GM19193 (cell line): ENCODE measurements around the gene ADCYAP1R1.

Experiments used
- POLR2A ChIP-seq: IDR thresholded peaks from 4 replicates; pipeline ENCODE4 v1.6.1; 2011; ENCODE audit not compliant: insufficient read depth, insufficient read length; ENCODE audit errors: extremely low read depth

Gene ADCYAP1R1

DNA sequence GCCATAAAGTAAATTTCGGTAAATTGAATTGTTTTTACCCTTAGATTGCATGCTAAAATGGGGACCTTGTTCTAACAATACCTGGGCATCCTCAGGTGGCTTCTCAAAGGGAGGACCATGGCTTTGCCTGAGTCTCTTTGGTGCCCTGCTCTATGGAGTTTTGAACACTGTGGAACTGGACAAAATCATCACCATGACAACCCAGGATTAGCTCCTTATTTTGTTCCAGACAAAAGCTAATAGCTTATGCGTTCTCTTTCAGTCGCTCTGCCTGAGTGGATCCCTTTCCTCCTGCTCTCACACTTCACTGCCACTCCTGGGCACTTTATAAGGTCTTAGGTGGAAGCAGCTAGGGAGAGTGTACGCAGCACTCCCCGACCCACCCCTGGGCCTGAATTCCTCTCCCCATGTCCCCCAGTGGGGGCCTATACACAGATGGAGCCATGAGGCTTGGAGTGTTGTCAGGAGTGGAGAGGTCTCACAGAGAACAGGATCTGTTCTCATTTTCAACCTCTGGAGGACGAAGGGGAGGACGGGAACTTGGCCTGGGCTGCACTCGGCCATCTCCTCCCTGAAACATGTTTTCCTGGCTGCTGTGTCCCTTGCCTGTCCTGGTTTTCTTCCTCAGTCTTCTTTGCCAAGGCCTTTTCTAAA is 19.0 kb downstream of the ADCYAP1R1 start:
- no peak for TF ChIP-seq POLR2A

DNA sequence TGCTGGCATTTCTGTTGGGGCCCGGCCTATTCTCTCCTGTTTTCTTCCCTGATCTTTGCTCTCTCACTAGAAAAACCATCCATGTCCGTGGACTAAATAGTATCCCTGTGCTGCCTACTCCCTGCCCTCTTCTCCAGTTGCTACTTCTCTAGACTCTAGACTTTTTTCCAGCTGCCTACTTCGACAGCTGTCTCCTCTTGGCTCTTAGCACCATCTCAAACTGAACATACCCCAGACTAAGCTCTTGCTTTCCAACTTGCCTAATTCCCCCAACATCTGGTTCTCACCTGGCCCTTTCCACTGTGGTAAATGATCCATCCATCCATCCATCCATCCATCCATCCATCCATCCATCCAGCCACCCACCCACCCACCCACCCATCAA is 19.5 kb downstream of the ADCYAP1R1 start:
- no peak for TF ChIP-seq POLR2A

DNA sequence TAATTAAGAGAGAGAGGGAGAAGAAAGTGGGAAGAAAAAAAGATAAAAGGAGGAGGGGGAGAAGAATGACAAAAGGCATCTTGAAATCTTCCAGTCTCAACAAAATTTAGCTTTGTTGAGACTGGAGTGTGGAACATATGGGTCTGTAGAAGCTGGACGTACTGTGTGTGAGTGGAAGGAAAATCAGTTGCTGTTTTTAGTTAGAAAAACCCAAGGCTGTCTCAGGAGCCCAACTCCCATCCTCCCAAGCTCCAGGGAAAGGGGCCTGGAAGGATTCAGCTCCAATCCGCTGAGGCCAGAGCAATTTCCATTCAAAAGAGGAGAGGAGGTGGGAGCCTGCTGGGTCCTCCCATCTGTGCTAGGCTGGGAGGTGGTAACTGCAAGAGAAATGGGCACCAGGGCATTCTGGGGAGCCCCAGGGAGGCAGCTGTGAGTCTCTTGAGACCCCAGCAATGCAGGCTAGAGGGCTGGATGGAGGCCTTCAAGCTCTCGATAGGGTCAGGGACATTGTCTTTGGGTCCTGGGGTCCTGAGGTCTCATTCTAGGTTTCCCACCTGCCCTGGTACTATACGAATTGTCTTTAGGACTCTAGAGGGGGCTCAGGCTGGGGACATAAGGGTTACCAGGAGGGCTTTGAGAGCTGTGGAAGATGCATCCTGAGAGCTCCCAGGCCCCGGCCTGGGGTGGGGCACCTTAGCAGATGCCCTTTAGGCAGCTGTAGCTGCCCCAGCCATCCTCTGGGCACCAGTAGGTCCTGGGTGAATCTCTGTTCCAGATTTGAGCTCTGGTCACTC is 21.4 kb downstream of the ADCYAP1R1 start:
- no peak for TF ChIP-seq POLR2A

DNA sequence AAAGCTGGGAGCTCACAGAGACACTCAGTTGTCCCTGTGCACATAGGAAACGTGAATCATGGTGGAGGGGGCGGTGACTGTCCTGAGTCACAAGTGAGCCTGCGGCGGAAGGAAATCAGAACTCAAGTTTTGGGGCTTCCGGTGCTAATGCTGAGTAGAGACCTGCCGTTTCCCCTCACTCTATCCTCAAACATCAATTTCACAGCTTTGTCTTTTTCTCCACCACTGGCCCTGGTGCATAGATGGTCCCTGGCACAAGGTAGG is 21.9 kb downstream of the ADCYAP1R1 start:
- no peak for TF ChIP-seq POLR2A

DNA sequence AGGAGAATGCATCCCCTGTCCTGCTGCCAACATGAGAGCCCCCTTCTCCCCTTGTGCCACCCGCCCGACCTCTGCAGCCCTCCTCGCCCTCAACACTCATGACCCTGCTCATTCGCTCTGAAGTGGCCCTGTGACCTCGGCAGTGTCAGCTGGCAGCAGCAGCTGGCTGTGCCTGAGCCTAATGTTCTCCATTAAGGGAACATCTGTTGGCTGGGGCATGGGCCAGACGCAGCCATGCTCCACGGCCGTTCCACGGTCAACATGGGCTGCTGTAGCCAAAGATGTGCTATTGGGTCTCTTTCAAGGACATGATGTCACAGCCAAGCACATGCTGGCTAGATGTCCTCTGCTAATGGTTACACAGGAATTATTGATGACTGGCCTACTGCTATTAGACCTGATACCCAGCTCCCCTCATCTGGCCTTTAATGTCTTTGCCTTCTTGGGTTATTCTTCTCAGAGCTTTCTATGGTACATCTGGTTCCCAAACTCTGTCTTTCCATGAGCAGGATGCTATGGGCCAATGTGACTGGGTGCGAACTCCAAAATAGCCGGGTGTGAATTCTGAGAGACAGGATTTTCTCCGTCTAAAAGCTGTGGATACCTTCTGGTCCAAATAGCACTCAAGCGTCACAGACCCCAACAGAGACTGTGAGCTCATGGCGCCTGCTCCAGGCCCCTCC is 22.4 kb downstream of the ADCYAP1R1 start:
- no peak for TF ChIP-seq POLR2A

DNA sequence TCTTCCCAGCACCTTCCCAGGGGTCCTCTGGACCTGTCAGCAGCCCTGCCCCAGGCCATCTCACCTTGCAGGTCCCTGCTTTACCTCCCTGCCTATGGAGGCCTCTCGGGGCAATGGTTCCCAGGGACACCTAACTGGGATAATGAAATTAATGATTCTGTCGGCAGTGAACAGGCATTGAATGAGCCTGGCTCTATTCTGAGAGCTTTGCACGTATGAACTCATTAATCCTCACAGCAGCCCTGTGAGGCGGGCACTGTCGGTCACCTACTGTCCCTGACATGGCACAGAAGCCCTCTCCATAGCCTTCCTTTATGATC is 22.9 kb downstream of the ADCYAP1R1 start:
- no peak for TF ChIP-seq POLR2A

DNA sequence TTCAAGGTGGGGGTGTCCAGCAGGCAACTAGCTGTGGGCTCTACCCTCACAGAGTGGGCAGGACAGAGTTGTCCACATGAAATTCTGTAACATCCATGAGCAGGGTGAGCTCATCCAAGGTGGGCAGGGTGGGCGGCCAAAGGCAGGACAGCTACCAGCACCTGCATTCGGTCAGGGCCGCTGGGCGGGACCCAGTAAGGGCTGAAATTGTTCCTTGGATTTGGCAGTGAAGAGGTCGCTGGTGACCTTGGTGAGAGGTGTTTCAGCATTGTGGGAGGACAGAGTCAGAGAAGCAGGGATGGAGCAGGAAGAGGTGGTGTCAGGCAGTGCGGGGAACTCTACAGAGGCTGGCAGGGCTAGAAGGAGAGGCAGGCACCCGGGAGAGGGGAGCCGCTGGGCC is 23.9 kb downstream of the ADCYAP1R1 start:
- no peak for TF ChIP-seq POLR2A

DNA sequence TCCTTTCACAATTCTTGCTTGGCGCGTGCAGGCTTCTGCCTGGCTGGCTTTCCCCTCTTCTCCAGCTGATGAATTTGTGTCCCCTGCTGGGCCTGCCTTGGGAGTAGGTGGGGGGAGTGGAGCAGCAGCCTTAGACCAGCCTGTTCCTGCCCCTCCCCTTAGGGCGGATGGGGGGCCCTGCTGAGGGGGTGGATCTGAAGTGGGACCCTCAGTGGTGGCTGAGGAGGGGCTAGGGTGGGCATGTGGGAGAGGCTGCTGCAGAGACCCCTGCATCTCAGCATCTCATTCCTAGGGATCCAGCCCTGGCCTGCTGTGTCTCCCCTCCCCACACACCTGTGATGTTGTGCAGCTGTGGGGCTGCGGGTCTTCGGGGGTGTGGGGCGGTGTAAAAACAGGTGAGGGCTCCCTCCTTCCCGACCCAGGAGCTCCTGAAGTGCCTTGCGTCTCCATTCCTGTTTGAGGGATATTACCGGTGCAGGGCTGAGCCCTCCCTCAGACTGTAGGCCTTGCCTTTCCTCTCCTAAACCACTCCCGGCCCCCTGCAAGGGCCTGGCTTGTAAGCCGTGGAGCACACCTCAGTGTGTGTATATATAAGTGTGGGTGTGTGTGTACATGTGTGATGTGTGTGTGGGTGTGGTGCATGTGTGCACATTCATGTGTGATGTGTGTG is 24.7 kb downstream of the ADCYAP1R1 start:
- no peak for TF ChIP-seq POLR2A

DNA sequence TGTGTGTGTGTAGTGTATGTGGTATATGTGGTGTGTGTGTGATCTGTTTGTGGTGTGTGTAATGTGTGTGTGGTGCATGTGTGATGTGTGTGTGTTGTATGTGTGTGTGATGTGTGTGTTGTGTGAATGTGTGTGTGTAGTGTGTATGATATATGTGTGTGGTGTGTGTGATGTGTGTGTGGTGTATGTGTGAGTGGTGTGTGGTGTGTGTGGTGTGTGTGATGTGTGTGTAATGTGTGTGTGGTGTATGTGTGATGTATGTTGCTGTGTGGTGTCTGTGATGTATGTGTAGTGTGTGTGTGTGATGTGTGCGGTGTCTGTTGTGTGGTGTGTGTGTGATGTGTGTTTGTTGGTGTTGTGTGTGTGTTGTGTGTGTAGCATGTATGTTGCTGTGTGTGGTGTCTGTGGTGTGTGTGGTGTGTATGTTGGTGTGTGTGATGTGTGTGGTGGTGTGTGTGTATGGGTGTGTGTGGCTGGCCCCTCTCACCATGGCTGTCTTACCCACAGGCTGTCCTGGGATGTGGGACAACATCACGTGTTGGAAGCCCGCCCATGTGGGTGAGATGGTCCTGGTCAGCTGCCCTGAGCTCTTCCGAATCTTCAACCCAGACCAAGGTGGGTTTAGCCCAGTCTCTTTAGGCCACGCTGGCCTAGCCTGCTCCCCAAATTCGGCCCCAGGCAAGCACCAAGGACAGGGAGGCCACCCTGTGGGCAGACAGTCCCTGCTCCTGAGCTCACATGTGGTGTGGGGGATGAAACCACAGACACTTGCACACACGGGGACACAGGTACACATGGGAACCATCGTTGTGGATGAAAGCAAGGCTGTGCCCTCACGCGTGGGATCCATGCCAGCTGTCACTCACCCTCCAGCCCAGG is 25.6 kb downstream of the ADCYAP1R1 start:
- TF ChIP-seq POLR2A = no peak

DNA sequence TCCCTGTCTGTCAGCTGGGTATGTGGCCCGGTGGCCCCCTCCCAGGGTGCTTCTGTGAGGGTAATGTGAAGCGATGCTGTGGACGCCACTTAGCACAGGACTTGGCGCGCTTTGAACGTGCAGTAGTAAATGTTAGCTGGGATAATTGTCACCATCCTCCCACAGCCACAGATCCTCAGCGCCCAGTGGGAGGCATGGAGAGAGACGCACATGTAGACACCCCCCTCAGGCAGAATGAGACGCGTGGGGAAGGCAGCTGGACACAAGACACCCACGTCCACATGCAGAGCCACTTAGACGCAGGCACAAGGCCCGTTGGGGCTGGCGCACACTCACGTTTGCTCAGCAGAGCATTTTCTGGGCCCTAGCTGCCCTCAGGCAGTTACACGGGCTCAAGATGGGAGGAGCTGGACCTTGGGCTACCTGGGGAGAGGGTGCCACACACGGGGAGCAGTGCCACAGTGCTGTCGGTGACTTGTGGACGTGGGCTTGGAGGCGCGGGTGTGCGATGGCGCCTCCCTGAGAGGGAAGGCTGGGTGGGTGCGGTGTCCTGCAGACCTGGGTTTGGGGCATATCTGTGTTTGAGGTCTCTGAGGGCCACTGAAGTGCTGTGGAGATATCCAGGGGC is 26.4 kb downstream of the ADCYAP1R1 start:
- TF ChIP-seq POLR2A = no peak

DNA sequence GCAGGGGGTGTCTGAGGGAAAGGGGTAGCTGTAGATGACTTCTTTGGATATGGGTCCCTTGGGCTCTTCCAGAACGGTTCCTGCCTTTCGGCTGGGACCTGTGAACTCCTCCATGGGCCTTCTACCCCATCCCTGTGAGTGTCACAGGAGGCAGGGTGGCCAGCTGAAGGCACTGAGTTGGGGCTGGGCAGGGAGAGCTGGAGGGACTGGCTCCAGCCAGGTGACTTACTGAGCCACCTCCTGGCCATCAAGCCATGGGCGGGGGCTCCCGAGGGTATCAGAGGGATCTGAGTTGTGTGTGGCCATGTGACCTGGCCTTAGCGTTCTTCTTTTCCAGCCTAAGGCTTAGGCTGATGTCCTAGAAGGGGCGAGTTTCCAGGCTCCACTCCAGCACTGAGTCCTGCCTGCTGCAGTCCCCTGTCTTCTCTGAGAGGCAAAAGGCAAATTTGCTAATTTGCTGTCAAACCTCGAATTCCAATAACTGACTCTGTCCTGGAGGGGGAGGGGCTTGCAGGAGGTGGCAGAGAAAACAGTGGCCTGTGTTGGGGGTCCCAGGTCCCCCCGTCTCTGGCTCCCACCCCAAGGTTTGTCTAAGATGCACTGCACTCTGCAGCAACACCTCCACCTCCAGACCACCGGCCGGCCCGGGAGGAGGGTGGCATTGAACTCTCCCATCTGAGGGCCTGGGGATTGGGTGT is 27.2 kb downstream of the ADCYAP1R1 start:
- no peak for TF ChIP-seq POLR2A

DNA sequence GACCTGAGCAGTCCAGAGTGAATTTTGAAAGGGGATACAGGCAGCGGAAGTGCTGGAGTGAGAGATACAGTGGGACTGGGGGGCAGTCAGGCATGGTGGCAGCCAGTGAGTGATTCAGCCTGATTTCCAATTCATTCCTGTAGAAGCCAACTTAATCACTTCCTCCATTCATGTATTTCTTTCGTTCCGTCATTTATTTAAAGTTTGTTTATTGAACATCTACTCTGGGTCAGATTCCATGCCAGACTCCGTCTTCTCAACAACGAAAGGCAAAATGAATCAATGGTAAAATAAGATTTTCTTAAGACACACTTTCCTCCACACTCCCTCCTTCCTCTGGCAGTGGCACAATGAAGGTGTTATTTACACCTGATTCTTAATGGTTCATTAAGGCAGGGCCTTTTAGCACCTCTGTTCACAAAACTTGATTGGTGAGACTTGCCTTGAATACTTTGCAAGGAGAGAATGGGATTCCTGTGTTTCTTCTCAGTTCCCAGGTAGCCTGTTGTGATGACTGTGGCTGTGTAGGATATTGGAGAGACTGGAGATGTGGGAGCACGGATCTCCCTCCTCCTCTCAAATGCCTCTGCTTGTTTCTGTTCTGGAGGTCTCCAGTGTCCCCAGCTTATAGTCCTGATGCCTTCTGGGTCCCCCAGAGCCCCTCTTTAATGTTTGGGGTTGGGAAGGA is 27.9 kb downstream of the ADCYAP1R1 start:
- no peak for TF ChIP-seq POLR2A

DNA sequence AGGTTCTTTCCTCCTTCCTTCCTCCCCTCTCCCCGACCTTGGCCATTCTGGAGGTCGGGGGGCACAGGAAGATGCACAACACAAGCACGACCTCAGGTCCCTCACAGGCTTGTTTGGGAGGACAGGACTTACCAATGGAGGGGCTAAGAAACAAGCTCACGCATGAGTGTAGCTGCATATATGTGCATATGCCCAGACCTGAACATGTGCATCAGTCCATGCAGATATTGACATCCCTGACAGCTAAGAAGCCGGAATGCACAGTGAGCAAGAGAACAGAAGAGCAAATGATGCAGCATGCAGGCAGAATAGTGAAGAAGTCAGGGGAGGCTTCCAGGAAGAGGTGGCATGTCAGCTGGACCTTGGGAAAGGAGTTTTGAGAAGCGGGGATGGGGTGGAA is 28.7 kb downstream of the ADCYAP1R1 start:
- no peak for TF ChIP-seq POLR2A
